WI38 (cell line): ENCODE data around the gene BRPF3.

Source experiments
- H3K4me3 ChIP-seq: 2 replicates; pipeline ENCODE4 v1.5.1; 2011; ENCODE audit warnings: low read depth, mild to moderate bottlenecking, control low read depth, low read length
- TF ChIP-seq, protein P1 (sequence below): IDR thresholded peaks from 2 replicates; pipeline ENCODE4 v1.5.1; 2012; ENCODE audit warnings: low read depth, mild to moderate bottlenecking, control low read depth, low read length

BRPF3 gene

DNA sequence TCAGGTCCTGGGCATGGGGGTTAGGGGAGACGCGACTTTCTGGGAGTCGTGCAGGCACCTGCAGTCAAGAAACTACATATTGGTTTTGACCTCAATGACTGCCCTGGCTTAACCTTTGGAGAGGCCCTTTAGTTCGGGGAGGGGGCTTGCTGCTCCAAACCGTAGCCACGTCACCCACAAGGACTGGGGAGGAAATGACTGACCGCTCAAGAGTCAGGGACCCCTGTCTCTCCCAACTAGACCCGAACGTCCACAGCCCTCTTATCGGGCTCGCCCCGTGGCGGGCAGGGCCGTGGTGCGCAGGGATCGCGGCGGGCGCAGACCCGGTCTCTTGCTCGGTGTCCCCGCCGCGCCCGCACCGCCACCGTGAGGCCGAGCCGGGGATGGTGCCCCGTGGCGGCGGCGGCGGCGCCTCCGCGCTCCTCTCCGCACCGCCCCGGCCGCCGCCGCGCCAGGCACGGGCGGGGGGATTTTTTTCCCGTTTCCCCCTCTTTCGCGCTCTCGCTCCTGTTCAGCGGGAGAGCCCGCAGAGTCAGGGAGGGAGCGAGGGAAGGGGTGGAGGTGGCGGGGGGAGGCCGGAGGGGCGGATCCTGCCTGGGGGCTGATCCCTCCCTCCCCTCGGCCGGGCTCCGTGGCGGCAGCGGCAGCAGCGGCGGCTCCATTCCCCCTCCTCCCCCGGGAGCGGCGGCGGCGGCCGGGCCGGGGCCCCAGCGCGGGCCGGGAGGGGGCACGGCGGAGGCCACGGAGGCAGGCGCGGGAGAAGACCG, at the start of gene BRPF3:
Gene BRPF3, plus strand, starts transcription at position 632 of the 767 bp plus-strand sequence. CDS start 3,579 bp downstream, outside the sequence.
- peak within 1 kb of the TSS; percentile 74 for H3K4me3 ChIP-seq
- TF ChIP-seq, protein P1, sequence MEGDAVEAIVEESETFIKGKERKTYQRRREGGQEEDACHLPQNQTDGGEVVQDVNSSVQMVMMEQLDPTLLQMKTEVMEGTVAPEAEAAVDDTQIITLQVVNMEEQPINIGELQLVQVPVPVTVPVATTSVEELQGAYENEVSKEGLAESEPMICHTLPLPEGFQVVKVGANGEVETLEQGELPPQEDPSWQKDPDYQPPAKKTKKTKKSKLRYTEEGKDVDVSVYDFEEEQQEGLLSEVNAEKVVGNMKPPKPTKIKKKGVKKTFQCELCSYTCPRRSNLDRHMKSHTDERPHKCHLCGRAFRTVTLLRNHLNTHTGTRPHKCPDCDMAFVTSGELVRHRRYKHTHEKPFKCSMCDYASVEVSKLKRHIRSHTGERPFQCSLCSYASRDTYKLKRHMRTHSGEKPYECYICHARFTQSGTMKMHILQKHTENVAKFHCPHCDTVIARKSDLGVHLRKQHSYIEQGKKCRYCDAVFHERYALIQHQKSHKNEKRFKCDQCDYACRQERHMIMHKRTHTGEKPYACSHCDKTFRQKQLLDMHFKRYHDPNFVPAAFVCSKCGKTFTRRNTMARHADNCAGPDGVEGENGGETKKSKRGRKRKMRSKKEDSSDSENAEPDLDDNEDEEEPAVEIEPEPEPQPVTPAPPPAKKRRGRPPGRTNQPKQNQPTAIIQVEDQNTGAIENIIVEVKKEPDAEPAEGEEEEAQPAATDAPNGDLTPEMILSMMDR, result peak; percentile 13; the same call in 1 of the 2 replicates

DNA sequence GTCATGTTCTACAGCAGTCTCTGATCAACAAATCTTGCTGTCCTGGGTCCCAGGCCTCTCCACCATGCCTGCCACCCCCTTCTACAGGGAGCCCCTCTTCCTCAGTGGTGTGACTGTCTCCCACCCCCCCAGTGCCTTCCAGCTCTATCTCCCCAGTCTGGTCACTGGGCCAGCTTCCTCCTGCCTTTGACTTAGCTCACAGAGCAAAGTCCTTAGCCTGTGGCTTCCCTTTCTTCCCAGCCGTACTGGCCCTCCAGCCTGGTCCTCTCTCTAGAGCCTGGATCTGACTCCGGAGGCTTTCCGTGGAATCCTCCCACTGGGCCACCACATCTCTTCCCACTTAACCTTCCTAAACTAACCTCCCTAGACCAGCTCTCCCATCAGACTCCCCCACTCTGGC, 49.2 kb upstream of the BRPF3 start:
- TF ChIP-seq, protein P1, result no peak
- no peak overlapping the region for H3K4me3 ChIP-seq

DNA sequence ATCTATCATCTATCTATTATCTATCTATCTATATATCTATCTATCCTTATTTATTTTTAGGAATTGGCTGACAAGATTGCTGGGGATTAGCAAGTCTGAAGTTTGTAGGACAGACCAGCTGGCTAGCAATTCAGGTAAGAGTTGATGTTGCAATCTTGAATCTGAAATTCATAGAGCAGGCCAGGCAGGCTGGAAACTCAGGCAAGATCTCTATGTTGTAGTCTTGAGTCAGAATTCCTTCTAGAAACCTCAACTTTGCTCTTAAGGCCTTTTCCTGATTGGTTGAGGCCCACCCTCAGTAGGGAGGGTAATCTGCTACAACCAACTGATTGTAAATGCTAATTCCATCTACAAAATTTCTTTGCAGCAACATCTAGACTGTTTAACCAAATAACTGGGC, 47.1 kb upstream of the BRPF3 start:
- TF ChIP-seq, protein P1, result no peak
- no peak overlapping the region for H3K4me3 ChIP-seq

DNA sequence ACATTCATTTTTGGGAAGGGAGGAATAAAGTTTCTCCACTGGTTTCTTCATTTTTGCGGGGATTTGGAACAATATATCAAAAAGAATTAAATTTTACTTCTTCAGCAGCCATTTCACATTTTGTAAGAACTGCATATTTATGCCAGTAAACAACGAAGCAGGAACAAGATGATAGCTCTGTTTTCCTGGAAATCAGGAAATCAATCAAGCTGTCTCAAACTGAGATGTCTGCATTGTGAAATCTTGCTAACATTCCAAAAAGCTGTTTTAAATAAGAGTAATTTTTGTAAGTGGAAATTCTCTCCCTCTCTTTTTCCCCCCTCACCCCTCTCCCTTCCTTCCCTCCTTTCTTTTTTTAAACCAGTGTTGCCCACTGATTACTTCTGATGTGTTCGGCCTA, 46.3 kb upstream of the BRPF3 start:
- TF ChIP-seq, protein P1, result no peak
- H3K4me3 ChIP-seq, result no peak overlapping the region

DNA sequence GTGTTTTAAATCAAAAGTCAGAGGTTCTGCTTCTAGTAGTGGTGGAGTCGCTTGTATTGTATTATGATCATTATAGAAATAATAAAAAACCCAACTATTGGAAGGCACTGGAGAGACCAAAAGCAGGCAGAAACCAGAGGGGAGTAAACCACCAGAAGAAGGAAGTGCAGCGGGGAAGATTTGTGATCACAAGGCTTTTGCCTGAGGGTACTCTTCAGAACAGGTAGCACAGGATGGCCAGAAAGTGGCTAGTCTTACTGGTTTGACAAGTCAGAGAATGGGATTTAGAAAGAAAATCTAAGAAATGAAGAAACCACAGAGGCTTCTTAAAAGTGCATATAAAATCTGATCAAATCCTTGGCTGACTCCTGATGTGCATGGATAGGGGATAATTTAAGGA, 42.3 kb upstream of the BRPF3 start:
- TF ChIP-seq, protein P1, result no peak
- H3K4me3 ChIP-seq, result no peak overlapping the region

DNA sequence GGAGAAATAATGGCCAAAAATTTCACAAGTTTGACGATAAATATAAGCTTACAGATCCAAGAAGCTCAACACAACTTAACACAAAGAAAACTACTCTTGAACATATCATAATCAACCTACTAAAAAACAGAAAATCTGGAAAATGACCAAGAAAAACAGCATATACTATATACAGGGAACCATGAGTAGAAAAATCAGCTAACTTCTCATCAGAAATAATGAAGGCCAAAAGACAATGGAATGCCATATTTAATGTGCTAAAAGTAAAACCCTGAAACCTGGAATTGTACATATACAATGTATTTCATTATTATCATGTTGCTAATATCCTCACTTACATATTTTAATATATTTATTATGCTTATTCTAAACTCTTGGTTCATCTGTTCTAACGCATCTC, 40.9 kb upstream of the BRPF3 start:
- H3K4me3 ChIP-seq, result no peak overlapping the region
- TF ChIP-seq, protein P1, result no peak

DNA sequence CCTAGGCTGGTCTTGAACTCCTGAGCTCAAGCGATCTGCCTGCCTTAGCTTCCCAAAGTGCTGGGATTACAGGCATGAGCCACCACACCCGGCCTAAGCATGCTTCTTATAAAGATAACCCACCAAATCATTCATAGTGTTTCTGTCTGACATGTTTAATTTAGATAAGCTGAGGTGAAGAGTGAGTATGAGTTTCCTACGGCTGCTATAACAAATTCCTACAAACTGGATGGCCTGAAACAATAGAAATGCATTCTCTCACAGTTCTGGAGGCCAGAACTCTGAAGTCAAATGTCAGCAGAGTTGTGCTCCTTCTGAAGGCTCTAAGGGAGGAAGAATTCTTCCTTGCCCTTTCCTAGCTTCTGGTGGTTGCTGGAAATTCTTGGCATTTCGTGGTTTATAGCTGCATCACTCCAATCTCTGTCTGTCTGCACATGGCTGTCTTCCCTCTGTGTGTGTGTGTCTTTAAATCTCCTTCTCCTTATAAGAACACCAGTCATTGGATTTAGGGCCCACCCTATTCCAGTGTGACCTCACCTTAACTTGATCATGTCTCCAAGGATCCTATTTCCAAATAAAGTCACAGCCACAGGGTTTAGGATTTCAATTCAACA, 36.3 kb upstream of the BRPF3 start:
- no peak overlapping the region for H3K4me3 ChIP-seq
- TF ChIP-seq, protein P1, result no peak
